Keratinocyte (primary cell): ENCODE measurements around the gene DLX1. TPM values are rescaled to one million over a fixed set of nuclear protein-coding genes. Genes with fewer than 3 reads are reported as not detected.
A peak's percentile ranks its signal among the peaks of the same experiment; 100 is the strongest.

Experiments used
- DNase-seq: peaks from one replicate; pipeline ENCODE4 v3.0.0-alpha.2; 2011; ENCODE audit warnings: low read depth, missing footprints, low spot score
- FAIRE-seq: peaks from 2 replicates; lab custom pipeline; 2011; peaks lifted over from hg19 to GRCh38; lab: Jason Lieb, UNC
- H2AFZ ChIP-seq: 2 replicates; pipeline ENCODE4 v1.6.0; 2012; ENCODE audit warnings: low read length, control low read depth, inconsistent platforms; ENCODE audit not compliant: control insufficient read depth
- H3K27ac ChIP-seq: 2 replicates; pipeline ENCODE4 v1.5.1; 2011; ENCODE audit warnings: low read length; ENCODE audit not compliant: control insufficient read depth, insufficient read depth
- H3K27me3 ChIP-seq: 3 replicates; pipeline ENCODE4 v1.6.0; 2011; ENCODE audit warnings: low read length; ENCODE audit not compliant: control insufficient read depth, insufficient read depth; ENCODE audit errors: extremely low read depth
- H3K36me3 ChIP-seq, 2 experiments: 2 replicates in 1 of 2; 3 replicates in 1 of 2; pipeline ENCODE4 v1.5.1; 2011; ENCODE audit warnings: low read length in 2 of 2, mild to moderate bottlenecking in 1 of 2; ENCODE audit not compliant: control insufficient read depth in 2 of 2, insufficient read depth in 2 of 2; ENCODE audit errors: extremely low read depth in 1 of 2
- H3K4me1 ChIP-seq: 3 replicates; pipeline ENCODE4 v1.5.1; 2011; ENCODE audit warnings: low read length; ENCODE audit not compliant: control insufficient read depth, insufficient read depth; ENCODE audit errors: extremely low read depth
- H3K4me2 ChIP-seq: 3 replicates; pipeline ENCODE4 v1.6.0; 2011; ENCODE audit warnings: low read depth, low read length; ENCODE audit not compliant: control insufficient read depth, insufficient read depth; ENCODE audit errors: extremely low read depth
- H3K4me3 ChIP-seq, 3 experiments: fragments of 200-600 bp in 1 of 3; sonication (generic) in 1 of 3; 2 replicates in 2 of 3; 3 replicates in 1 of 3; pipeline ENCODE4 v1.5.1; 2011 to 2016; ENCODE audit warnings: low read length in 3 of 3, mild to moderate bottlenecking in 3 of 3, control low read depth in 2 of 3, inconsistent platforms in 1 of 3, low read depth in 1 of 3, mixed read lengths in 1 of 3, mixed run types in 1 of 3, moderate library complexity in 1 of 3; ENCODE audit not compliant: control insufficient read depth in 2 of 3, insufficient read depth in 2 of 3; ENCODE audit errors: extremely low read depth in 1 of 3
- H3K79me2 ChIP-seq: 2 replicates; pipeline ENCODE4 v1.6.0; 2012; ENCODE audit warnings: low read length; ENCODE audit not compliant: control insufficient read depth, insufficient read depth
- H3K9ac ChIP-seq: 3 replicates; pipeline ENCODE4 v1.6.0; 2011; ENCODE audit warnings: low read length; ENCODE audit not compliant: control insufficient read depth, insufficient read depth; ENCODE audit errors: extremely low read depth
- H3K9me1 ChIP-seq: 3 replicates; pipeline ENCODE4 v1.6.0; 2011; ENCODE audit warnings: low read length; ENCODE audit not compliant: control insufficient read depth, insufficient read depth; ENCODE audit errors: extremely low read depth
- H3K9me3 ChIP-seq: 2 replicates; pipeline ENCODE4 v1.5.1; 2012; ENCODE audit warnings: low read depth, low read length; ENCODE audit not compliant: control insufficient read depth
- H4K20me1 ChIP-seq: 3 replicates; pipeline ENCODE4 v1.6.0; 2011; ENCODE audit warnings: low read length; ENCODE audit not compliant: control insufficient read depth, insufficient read depth; ENCODE audit errors: extremely low read depth
- EZH2 ChIP-seq: IDR thresholded peaks from one replicate; pipeline ENCODE4 v1.6.1; 2012; ENCODE audit warnings: inconsistent platforms, mild to moderate bottlenecking, low read length, moderate library complexity
- dilution Hi-C: fragments of 300-500 bp; cut with MboI; formaldehyde crosslinking; loops from one replicate; pipeline ENCODE4 v1.7.0; 2020; ENCODE audit warnings: low sequenced_read_pairs; ENCODE audit not compliant: extremely low pct_ligation_motif_present
- polyA plus RNA-seq, 5 experiments: library from polyadenylated mRNA; depleted of rRNA in 3 of 5; stranded (reverse) in 3 of 5; stranded (forward) in 1 of 5; unstranded in 1 of 5; fragments of >200 nt; gene quantifications; 1 replicate in 1 of 5; 2 replicates in 3 of 5; 3 replicates in 1 of 5; pipeline versions ENCODE4 v1.2.1 to v1.2.3, GENCODE V29; 2011 to 2012; ENCODE audit warnings: missing spikeins in 2 of 5, low read depth in 1 of 5, low replicate concordance in 1 of 5
- TF ChIP-seq, protein P1 (sequence below), 3 experiments: IDR thresholded peaks in 1 of 3; conservative IDR thresholded peaks in 1 of 3; optimal IDR thresholded peaks in 1 of 3; 2 replicates in 2 of 3; 3 replicates in 1 of 3; pipeline versions ENCODE3 to v1.5.1; 2011; ENCODE audit warnings: low read length in 3 of 3, mild to moderate bottlenecking in 3 of 3, moderate library complexity in 2 of 3, control low read depth in 1 of 3, inconsistent platforms in 1 of 3; ENCODE audit not compliant: insufficient read depth in 2 of 3; ENCODE audit errors: extremely low read depth in 1 of 3

Gene DLX1
- polyA plus RNA-seq, 1 donor (not counting 4 experiments of a cell fraction or from before 2014, with no cell fraction given): 0.88 TPM

DNA sequence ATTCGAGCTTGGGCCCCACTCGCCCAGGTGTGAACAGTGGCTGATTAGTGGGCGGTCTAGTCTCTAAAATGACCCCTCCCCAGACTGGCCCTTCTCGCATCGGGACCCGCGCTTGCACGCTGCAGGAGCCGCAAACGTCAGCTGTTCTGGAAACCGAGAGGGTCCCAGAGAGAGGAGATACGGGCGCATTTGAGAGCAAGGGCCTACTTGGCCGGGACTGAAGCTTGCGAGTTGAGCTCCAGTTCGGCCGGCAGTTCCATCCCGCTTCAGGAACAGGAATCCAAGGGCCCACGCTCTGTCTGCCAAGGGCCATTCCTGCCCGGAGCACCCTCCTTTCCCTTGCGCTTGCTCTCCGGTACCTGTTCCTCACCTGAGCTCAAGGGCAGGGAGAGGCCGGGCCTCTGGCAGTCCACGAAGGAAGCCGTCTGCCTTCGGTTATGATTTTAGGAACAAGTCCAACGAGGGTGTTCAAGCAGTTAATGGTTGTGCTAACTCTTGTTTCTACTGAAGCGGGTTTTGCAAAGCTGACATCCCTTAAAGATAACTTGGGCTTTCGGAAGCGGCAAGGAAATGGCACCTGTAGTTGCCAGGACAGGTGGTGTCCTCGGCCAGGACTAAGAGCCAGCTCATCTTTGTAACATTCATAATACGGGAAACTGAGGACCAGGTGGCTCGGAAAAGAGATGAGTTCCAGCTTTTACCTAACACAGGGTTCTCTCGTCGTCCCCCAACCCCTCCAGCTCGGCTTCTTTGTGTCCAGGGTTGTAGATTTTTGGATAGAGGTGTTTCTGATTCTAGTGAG, 3.9 kb upstream of the DLX1 start:
- TF ChIP-seq, protein P1, sequence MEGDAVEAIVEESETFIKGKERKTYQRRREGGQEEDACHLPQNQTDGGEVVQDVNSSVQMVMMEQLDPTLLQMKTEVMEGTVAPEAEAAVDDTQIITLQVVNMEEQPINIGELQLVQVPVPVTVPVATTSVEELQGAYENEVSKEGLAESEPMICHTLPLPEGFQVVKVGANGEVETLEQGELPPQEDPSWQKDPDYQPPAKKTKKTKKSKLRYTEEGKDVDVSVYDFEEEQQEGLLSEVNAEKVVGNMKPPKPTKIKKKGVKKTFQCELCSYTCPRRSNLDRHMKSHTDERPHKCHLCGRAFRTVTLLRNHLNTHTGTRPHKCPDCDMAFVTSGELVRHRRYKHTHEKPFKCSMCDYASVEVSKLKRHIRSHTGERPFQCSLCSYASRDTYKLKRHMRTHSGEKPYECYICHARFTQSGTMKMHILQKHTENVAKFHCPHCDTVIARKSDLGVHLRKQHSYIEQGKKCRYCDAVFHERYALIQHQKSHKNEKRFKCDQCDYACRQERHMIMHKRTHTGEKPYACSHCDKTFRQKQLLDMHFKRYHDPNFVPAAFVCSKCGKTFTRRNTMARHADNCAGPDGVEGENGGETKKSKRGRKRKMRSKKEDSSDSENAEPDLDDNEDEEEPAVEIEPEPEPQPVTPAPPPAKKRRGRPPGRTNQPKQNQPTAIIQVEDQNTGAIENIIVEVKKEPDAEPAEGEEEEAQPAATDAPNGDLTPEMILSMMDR (optimal IDR thresholded peaks at IDR 0.05 in 1 of 3, IDR thresholded peaks at IDR 0.05 in 1 of 3, conservative IDR thresholded peaks at IDR 0.05 in 1 of 3; ENCODE audit: extremely low read depth in 1 of 3, insufficient read depth in 2 of 3, low read length in 3 of 3): no peak
- peak; percentile 56 for TF ChIP-seq EZH2
- dilution Hi-C loops: no loop called here
- H3K27ac ChIP-seq: no peak overlapping the region
- FAIRE-seq (no peak), DNase-seq (no peak)
- no peaks in the 10 kb centered on the region for H4K20me1 ChIP-seq
- H3K4me2 ChIP-seq: no peak overlapping the region
- H2AFZ ChIP-seq: no peak overlapping the region
- no peaks in the 10 kb centered on the region for H3K36me3 ChIP-seq
- H3K9me1 ChIP-seq: no peaks in the 10 kb centered on the region
- no peak overlapping the region for H3K4me3 ChIP-seq
- H3K9me3 ChIP-seq: no peaks in the 10 kb centered on the region
- peaks cover 59% of the 10 kb centered on the region for H3K27me3 ChIP-seq
- H3K9ac ChIP-seq: no peak overlapping the region
- no peaks in the 10 kb centered on the region for H3K79me2 ChIP-seq
- H3K4me1 ChIP-seq: peaks cover 28% of the 10 kb centered on the region

DNA sequence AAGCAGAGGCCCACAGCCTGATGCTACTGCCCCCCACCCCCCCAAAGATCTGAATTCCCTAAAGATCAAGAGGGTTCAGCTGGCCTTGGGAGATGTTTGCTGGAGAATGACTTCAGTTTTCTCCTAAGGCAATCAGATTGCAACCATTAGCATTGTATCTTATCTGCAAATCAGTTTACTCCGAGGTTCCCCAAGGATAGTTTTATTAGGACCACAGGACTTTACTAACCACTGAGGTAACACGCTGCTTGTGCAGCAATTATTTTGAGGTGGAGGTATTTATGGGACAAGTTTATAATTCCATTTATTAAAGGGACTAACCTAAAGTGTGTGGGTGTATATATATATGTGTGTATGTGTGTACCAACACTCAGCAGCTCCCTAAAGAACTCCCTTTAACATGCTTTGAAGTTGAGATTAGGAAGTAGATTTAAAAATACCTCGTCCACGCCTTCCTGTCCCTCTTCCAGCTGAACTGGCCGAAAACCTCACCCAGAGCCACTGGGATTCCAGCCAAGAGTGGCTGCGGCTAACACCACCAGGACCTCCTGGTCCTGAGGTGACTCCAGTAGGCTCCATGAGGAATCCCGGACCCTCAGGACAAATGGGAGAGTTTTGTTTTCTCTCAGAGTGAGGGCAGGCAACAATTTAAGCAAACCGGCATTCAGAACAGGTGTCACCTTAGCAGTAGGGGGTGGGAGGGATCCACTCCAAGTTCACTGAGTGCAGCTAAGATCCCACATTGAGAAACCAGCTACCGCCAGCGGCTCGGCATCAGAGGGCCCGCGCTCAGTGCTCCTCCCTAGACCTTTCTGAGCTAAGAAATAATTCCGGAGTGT, 3.0 kb upstream of the DLX1 start:
- no peak for DNase-seq
- Histone ChIP-seq H3K9me3 (no peaks in the 10 kb centered on the region), H3K9ac (no peak overlapping the region), H3K27ac (no peak overlapping the region), H3K4me3 (peak overlapping the region in 1 of 3 experiments; percentile 47), H3K9me1 (no peaks in the 10 kb centered on the region), H4K20me1 (no peaks in the 10 kb centered on the region), H3K4me2 (peak overlapping the region; percentile 87), H3K36me3 (no peaks in the 10 kb centered on the region), H3K27me3 (peaks cover 68% of the 10 kb centered on the region), H3K79me2 (no peaks in the 10 kb centered on the region), H3K4me1 (peaks cover 34% of the 10 kb centered on the region), H2AFZ (no peak overlapping the region)
- TF ChIP-seq EZH2: no peak
- TF ChIP-seq, protein P1 (optimal IDR thresholded peaks at IDR 0.05 in 1 of 3, IDR thresholded peaks at IDR 0.05 in 1 of 3, conservative IDR thresholded peaks at IDR 0.05 in 1 of 3; ENCODE audit: extremely low read depth in 1 of 3, insufficient read depth in 2 of 3, low read length in 3 of 3): no peak
- no peak for FAIRE-seq
- dilution Hi-C loops: no loop called here
